ENCODE results near the gene NDUFA8.

Gene NDUFA8

GRCh38 chr9:122102156-122102555 is 57.4 kb downstream of the NDUFA8 start:
- DNase-seq (ENCODE audit: low read depth in 1 of 2, low spot score in 1 of 2): no peak

GRCh38 chr9:122100756-122101155 is 58.8 kb downstream of the NDUFA8 start:
- no peak for DNase-seq (ENCODE audit: low read depth in 1 of 2, low spot score in 1 of 2)

- DNase-seq (ENCODE audit: low read depth in 1 of 2, low spot score in 1 of 2): peak; percentile 55 to 73
These were observed 60.2 kb downstream of the NDUFA8 start for GRCh38 chr9:122099271-122099869.

GRCh38 chr9:122097679-122098315 is 61.8 kb downstream of the NDUFA8 start:
- no peak for DNase-seq (ENCODE audit: low read depth in 1 of 2, low spot score in 1 of 2)

GRCh38 chr9:122096620-122097415 is 62.8 kb downstream of the NDUFA8 start:
- no peak for DNase-seq (ENCODE audit: low read depth in 1 of 2, low spot score in 1 of 2)

DNA sequence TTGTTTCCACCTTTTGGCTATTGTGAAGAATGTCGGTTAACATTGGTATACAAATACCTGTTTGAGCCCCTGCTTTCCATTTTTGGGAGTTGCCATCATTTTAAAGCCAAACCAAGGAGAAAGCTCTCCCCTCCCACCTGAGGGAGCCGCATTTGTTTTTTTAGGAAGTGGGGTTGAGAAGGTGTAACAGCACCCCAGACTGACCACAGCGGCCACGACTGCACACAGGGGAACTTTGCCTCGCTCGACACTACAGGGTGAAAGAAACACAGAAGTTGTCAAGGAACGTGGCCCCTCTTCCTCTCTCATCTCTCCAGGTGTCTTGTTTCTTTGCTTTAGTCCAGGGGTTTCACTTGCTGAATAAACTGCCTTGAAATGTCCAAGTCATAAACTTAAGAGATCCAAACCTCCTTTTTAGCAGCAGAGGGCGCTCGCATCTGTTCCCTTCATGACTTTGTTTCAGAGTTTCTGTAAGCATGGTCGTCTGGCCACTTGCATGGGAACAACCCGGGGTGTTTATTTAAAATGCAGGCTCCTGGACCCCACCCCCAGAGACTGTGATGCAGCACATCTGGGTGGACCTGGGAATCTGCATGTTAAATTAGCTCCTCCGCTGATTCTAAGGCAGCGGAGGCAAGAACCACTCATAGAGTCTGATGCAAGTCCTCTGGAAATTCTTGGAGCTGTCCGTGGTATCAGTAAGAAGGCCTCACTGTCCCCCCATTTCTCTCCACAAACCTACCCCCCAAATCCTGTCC is 64.4 kb downstream of the NDUFA8 start:
- peak in 1 of 2 donors; percentile 9 for DNase-seq (ENCODE audit: low read depth in 1 of 2, low spot score in 1 of 2)

Data from stimulated activated CD4-positive, alpha-beta T cell treated with anti-CD3 and anti-CD28 coated beads, Interleukin-15, amount 100 ng/mL, for 1 hour (primary cell).